Endothelial cell of umbilical vein (primary cell): ENCODE data around the gene AFDN.

Experiments
- EZH2 ChIP-seq: IDR thresholded peaks from 2 replicates; pipeline ENCODE4 v1.6.1; 2012; ENCODE audit warnings: borderline replicate concordance, low read depth, mild to moderate bottlenecking, moderate library complexity, low read length, inconsistent platforms; ENCODE audit not compliant: severe bottlenecking
- GATA2 ChIP-seq: IDR thresholded peaks from 2 replicates; pipeline ENCODE4 v1.7.0; 2011; ENCODE audit warnings: low read depth, mild to moderate bottlenecking, moderate library complexity, mixed read lengths, low read length; ENCODE audit not compliant: insufficient read length, insufficient read depth
- MYC ChIP-seq: IDR thresholded peaks from one replicate; pipeline ENCODE4 v1.6.1; 2011; ENCODE audit warnings: mild to moderate bottlenecking, low read depth, low read length
- POLR2A ChIP-seq: IDR thresholded peaks from 2 replicates; pipeline ENCODE4 v1.6.1; 2012; ENCODE audit warnings: low read depth, mild to moderate bottlenecking, control low read depth, low read length
- POLR2AphosphoS5 ChIP-seq: IDR thresholded peaks from 2 replicates; pipeline ENCODE4 v1.6.1; 2012; ENCODE audit warnings: low read depth, mild to moderate bottlenecking, control low read depth, low read length, moderate library complexity; ENCODE audit not compliant: insufficient read depth
- TF ChIP-seq, protein P1 (sequence below), 2 donors: IDR thresholded peaks; 1 replicate in 1 of 2; 2 replicates in 1 of 2; pipeline ENCODE4 v1.5.1; 2011; ENCODE audit warnings: low read length in 2 of 2, mild to moderate bottlenecking in 2 of 2, moderate library complexity in 2 of 2, control low read depth in 1 of 2, inconsistent platforms in 1 of 2, low read depth in 1 of 2; ENCODE audit not compliant: insufficient read depth in 1 of 2; ENCODE audit errors: extremely low read depth in 1 of 2

DNA sequence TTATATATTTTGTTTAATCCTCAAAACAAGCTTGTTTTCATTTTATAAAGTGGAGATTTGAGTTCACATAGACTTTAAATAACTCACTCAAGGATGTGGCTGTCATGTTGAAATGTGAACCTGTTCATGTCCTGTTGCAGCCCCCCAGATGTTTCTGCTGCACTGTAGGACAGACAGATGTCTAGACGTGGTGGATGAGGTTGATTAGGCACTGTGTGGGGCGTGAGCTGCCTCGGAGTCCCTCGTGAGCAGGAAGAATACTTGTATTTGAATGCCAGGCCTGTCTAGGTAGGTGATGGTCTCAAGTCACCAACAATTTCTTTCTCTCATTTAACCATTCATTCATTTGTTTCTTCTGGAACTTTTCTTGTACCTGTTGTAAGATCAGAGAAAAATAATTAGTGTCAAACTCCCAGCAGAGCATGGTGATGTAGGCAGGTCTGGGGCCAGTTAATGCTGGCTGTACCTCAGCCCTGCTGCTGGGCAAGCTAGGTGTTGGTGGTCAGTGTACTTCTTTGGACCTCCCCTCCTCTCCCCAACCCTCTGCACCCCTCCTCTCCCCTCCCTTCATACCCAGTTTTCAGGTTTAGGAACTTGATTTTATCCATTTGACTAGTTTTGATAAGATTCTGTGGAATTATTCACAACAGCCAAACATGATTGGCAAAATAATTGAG lies 34.0 kb downstream of the AFDN start:
- TF ChIP-seq POLR2AphosphoS5 (no peak), POLR2A (no peak), EZH2 (no peak), GATA2 (no peak), MYC (no peak)
- TF ChIP-seq, protein P1, sequence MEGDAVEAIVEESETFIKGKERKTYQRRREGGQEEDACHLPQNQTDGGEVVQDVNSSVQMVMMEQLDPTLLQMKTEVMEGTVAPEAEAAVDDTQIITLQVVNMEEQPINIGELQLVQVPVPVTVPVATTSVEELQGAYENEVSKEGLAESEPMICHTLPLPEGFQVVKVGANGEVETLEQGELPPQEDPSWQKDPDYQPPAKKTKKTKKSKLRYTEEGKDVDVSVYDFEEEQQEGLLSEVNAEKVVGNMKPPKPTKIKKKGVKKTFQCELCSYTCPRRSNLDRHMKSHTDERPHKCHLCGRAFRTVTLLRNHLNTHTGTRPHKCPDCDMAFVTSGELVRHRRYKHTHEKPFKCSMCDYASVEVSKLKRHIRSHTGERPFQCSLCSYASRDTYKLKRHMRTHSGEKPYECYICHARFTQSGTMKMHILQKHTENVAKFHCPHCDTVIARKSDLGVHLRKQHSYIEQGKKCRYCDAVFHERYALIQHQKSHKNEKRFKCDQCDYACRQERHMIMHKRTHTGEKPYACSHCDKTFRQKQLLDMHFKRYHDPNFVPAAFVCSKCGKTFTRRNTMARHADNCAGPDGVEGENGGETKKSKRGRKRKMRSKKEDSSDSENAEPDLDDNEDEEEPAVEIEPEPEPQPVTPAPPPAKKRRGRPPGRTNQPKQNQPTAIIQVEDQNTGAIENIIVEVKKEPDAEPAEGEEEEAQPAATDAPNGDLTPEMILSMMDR (IDR thresholded peaks at IDR 0.05; ENCODE audit: extremely low read depth in 1 of 2, insufficient read depth in 1 of 2, low read depth in 1 of 2, low read length in 2 of 2) = no peak
